Panc1 (cell line): ENCODE data around the gene NR1H4. TPM values are rescaled to one million over a fixed set of nuclear protein-coding genes. Genes with fewer than 3 reads are reported as not detected.

Experiments
- ATAC-seq: fragments of 200-7000 bp; cut with Tn5 transposase; 2 replicates; pipeline ENCODE4 v1.9.1; 2020; ENCODE audit warnings: mild to moderate bottlenecking, moderate library complexity
- BruUV-seq: library from RNA; stranded (reverse); fragments of 400-500 nt; replicated peaks from 2 replicates; lab custom pipeline; 2021; lab: Mats Ljungman, UMichigan
- CTCF ChIA-PET: fragments of 300-600 bp; sonication (Branson Sonifier 250); formaldehyde crosslinking; loops from one replicate; lab custom pipeline; 2022; ENCODE audit warnings: antibody characterized with exemption; lab: Charles Lee
- POLR2A ChIA-PET: fragments of 300-600 bp; sonication (Branson Sonifier 250); formaldehyde crosslinking; loops from one replicate; lab custom pipeline; 2022; ENCODE audit warnings: antibody characterized with exemption; lab: Charles Lee
- DNase-seq: peaks from one replicate; pipeline ENCODE4 v3.0.0-alpha.2; 2010; ENCODE audit warnings: low read depth, low spot score
- H3K27ac ChIP-seq: 2 replicates; pipeline ENCODE4 v1.5.1; 2011; ENCODE audit warnings: mild to moderate bottlenecking, low read length, inconsistent platforms
- H3K27me3 ChIP-seq: fragments of 200-500 bp; sonication (Bioruptor generic); 2 replicates; pipeline ENCODE4 v1.6.0; 2014; ENCODE audit warnings: low read length, inconsistent platforms; ENCODE audit not compliant: control insufficient read depth, insufficient read depth
- H3K36me3 ChIP-seq: fragments of 200-500 bp; sonication (Bioruptor generic); 2 replicates; pipeline ENCODE4 v1.5.1; 2014; ENCODE audit warnings: inconsistent platforms, mild to moderate bottlenecking, low read length, moderate library complexity; ENCODE audit not compliant: control insufficient read depth, insufficient read depth
- H3K4me1 ChIP-seq: 2 replicates; pipeline ENCODE4 v1.5.1; 2011; ENCODE audit warnings: inconsistent platforms, mild to moderate bottlenecking, low read length, moderate library complexity; ENCODE audit not compliant: control insufficient read depth, insufficient read depth
- H3K4me3 ChIP-seq, 2 experiments: 2 replicates each; pipeline ENCODE4 v1.5.1; 2011 to 2012; ENCODE audit warnings: low read depth in 2 of 2, low read length in 2 of 2, mild to moderate bottlenecking in 2 of 2, inconsistent platforms in 1 of 2, moderate library complexity in 1 of 2
- H3K9me3 ChIP-seq: fragments of 200-500 bp; sonication (Bioruptor generic); 2 replicates; pipeline ENCODE4 v1.5.1; 2014; ENCODE audit warnings: low read depth, mild to moderate bottlenecking, inconsistent platforms, low read length, moderate library complexity; ENCODE audit not compliant: control insufficient read depth, insufficient read depth
- CTCF ChIP-seq: fragments of 450-650 bp; IDR thresholded peaks from 2 replicates; pipeline ENCODE4 v1.5.1; 2017; ENCODE audit warnings: mild to moderate bottlenecking
- POLR2AphosphoS5 ChIP-seq: IDR thresholded peaks from 2 replicates; pipeline ENCODE4 v1.6.1; 2012; ENCODE audit warnings: mild to moderate bottlenecking, low read depth, low read length, moderate library complexity
- REST ChIP-seq, 2 experiments: IDR thresholded peaks; 2 replicates each; pipeline ENCODE4 v1.6.1; 2011 to 2012; ENCODE audit warnings: low read depth in 2 of 2, control low read depth in 1 of 2, low read length in 1 of 2, mild to moderate bottlenecking in 1 of 2, moderate library complexity in 1 of 2; ENCODE audit not compliant: insufficient read depth in 1 of 2
- SIN3A ChIP-seq: IDR thresholded peaks from 2 replicates; pipeline ENCODE4 v1.6.1; 2012; ENCODE audit warnings: low read depth, mild to moderate bottlenecking, low read length, moderate library complexity, borderline replicate concordance; ENCODE audit not compliant: insufficient read depth
- TCF7L2 ChIP-seq: IDR thresholded peaks from 2 replicates; pipeline ENCODE4 v1.6.1; 2011; ENCODE audit warnings: mild to moderate bottlenecking, low read depth, low read length, inconsistent platforms
- in situ Hi-C: cut with HindIII; loops from 2 replicates; pipeline ENCODE4 v1.10.0; 2016; ENCODE audit warnings: low sequenced_read_pairs, low pct_unique_long_range_greater_than_20kb
- intact Hi-C: fragments of 100-400 bp; cut with micrococcal nuclease; formaldehyde crosslinking; loops from one replicate; pipeline ENCODE4 v1.10.0; 2022; ENCODE audit not compliant: unreplicated experiment
- total RNA-seq: library from RNA; stranded (reverse); gene quantifications from one replicate; pipeline ENCODE4 v1.2.1, GENCODE V29; 2021; ENCODE audit not compliant: unreplicated experiment

The NR1H4 gene
- total RNA-seq, 1 experiment from 2014 or later, result not detected

GRCh38 chr12:100463661-100464060 is 10.0 kb upstream of the NR1H4 start:
- TF ChIP-seq TCF7L2, result no peak
- TF ChIP-seq CTCF, result no peak
- no peak for TF ChIP-seq SIN3A
- no peak for TF ChIP-seq REST (IDR thresholded peaks at IDR 0.05; ENCODE audit: insufficient read depth in 1 of 2, low read depth in 2 of 2, low read length in 1 of 2)
- H3K27ac ChIP-seq, result no peak overlapping the region
- DNase-seq (no peak), ATAC-seq (no peak)
- intact Hi-C loops (no loop called here), in situ Hi-C loops (no loop called here)
- no peaks in the 10 kb centered on the region for H3K9me3 ChIP-seq
- H3K4me3 ChIP-seq, result no peak overlapping the region
- BruUV-seq, result no TSS peak
- H3K4me1 ChIP-seq, result no peaks in the 10 kb centered on the region
- ChIA-PET CTCF (no interaction called here), POLR2A (no interaction called here)
- no peaks in the 10 kb centered on the region for H3K27me3 ChIP-seq
- no peaks in the 10 kb centered on the region; the same call in 1 of the 2 replicates for H3K36me3 ChIP-seq

- ChIA-PET POLR2A (no interaction called here), CTCF (no interaction called here)
- Histone ChIP-seq H3K36me3 (no peaks in the 10 kb centered on the region), H3K4me1 (no peaks in the 10 kb centered on the region), H3K27me3 (no peaks in the 10 kb centered on the region), H3K27ac (no peak overlapping the region), H3K9me3 (no peaks in the 10 kb centered on the region), H3K4me3 (no peak overlapping the region)
- no peak for TF ChIP-seq CTCF
- TF ChIP-seq POLR2AphosphoS5, result no peak
- TF ChIP-seq SIN3A, result no peak
- no peak for TF ChIP-seq REST (IDR thresholded peaks at IDR 0.05; ENCODE audit: insufficient read depth in 1 of 2, low read depth in 2 of 2, low read length in 1 of 2)
- TF ChIP-seq TCF7L2, result no peak
- intact Hi-C loops (no loop called here), in situ Hi-C loops (no loop called here)
- DNase-seq, result no peak
- no TSS peak for BruUV-seq
- no peak for ATAC-seq
These were observed 9.1 kb upstream of the NR1H4 start for GRCh38 chr12:100464529-100464928.
